ENCODE results near the gene CAMK1D.

Gene CAMK1D

GRCh38 chr10:12594448-12594944 lies 245.1 kb downstream of the CAMK1D start:
- peak overlapping the region; percentile 14; the same call in 1 of the 2 replicates for H3K4me2 ChIP-seq (ENCODE audit: insufficient read depth, low read length)
- peak overlapping the region; percentile 94 for H3K27ac ChIP-seq (ENCODE audit: low read length)
- ATAC-seq (ENCODE audit: insufficient read depth, low read depth) (peak; percentile 78), DNase-seq (peak; percentile 78)
- H3K36me3 ChIP-seq (ENCODE audit: insufficient read depth, low read length): no peaks in the 10 kb centered on the region
- TF ChIP-seq EZH2 (IDR thresholded peaks at IDR 0.05; ENCODE audit: borderline replicate concordance, low read depth, low read length, severe bottlenecking): no peak
- no peak for TF ChIP-seq CTCF (IDR thresholded peaks at IDR 0.05; ENCODE audit: borderline replicate concordance, extremely low read depth, low read length, poor library complexity, severe bottlenecking)
- peaks cover 3% of the 10 kb centered on the region; the same call in 1 of the 2 replicates for H3K79me2 ChIP-seq (ENCODE audit: insufficient read depth, low read length)
- H3K27me3 ChIP-seq (ENCODE audit: insufficient read depth, low read length, poor library complexity): no peaks in the 10 kb centered on the region
- H3K4me1 ChIP-seq (ENCODE audit: insufficient read depth, low read length): peaks cover 90% of the 10 kb centered on the region
- peaks cover 7% of the 10 kb centered on the region for H3K9me3 ChIP-seq (ENCODE audit: insufficient read depth, low read length, severe bottlenecking)
- no peaks in the 10 kb centered on the region for H4K20me1 ChIP-seq (ENCODE audit: insufficient read depth, low read length)
- H3K9ac ChIP-seq (ENCODE audit: low read depth, low read length): peak overlapping the region; percentile 43
- H3K4me3 ChIP-seq (ENCODE audit: low read depth in 1 of 2, low read length in 2 of 2): no peak overlapping the region
- H2AFZ ChIP-seq (ENCODE audit: low read depth, low read length): peak overlapping the region; percentile 69

- Histone ChIP-seq H3K36me3 (ENCODE audit: insufficient read depth, low read length) (no peaks in the 10 kb centered on the region), H3K79me2 (ENCODE audit: insufficient read depth, low read length) (no peaks in the 10 kb centered on the region; the same call in 1 of the 2 replicates), H3K9ac (ENCODE audit: low read depth, low read length) (peak overlapping the region; percentile 11; the same call in 1 of the 2 replicates), H3K4me2 (ENCODE audit: insufficient read depth, low read length) (no peak overlapping the region), H4K20me1 (ENCODE audit: insufficient read depth, low read length) (no peaks in the 10 kb centered on the region), H3K4me3 (ENCODE audit: low read depth in 1 of 2, low read length in 2 of 2) (no peak overlapping the region), H3K9me3 (ENCODE audit: insufficient read depth, low read length, severe bottlenecking) (peaks cover 7% of the 10 kb centered on the region), H3K27me3 (ENCODE audit: insufficient read depth, low read length, poor library complexity) (no peaks in the 10 kb centered on the region), H2AFZ (ENCODE audit: low read depth, low read length) (no peak overlapping the region), H3K4me1 (ENCODE audit: insufficient read depth, low read length) (peaks cover 74% of the 10 kb centered on the region), H3K27ac (ENCODE audit: low read length) (peak overlapping the region; percentile 94)
- ATAC-seq (ENCODE audit: insufficient read depth, low read depth): no peak
- no peak for DNase-seq
- no peak for TF ChIP-seq CTCF (IDR thresholded peaks at IDR 0.05; ENCODE audit: borderline replicate concordance, extremely low read depth, low read length, poor library complexity, severe bottlenecking)
- no peak for TF ChIP-seq EZH2 (IDR thresholded peaks at IDR 0.05; ENCODE audit: borderline replicate concordance, low read depth, low read length, severe bottlenecking)
Measured at GRCh38 chr10:12595936-12596576, 246.7 kb downstream of the CAMK1D start.

GRCh38 chr10:12597176-12597575 lies 247.8 kb downstream of the CAMK1D start:
- no peak for ATAC-seq (ENCODE audit: insufficient read depth, low read depth)
- H3K27me3 ChIP-seq (ENCODE audit: insufficient read depth, low read length, poor library complexity): no peaks in the 10 kb centered on the region
- peaks cover 7% of the 10 kb centered on the region for H3K9me3 ChIP-seq (ENCODE audit: insufficient read depth, low read length, severe bottlenecking)
- peak overlapping the region; percentile 94 for H3K27ac ChIP-seq (ENCODE audit: low read length)
- H3K79me2 ChIP-seq (ENCODE audit: insufficient read depth, low read length): no peaks in the 10 kb centered on the region; the same call in 1 of the 2 replicates
- no peak overlapping the region for H3K4me3 ChIP-seq (ENCODE audit: low read depth in 1 of 2, low read length in 2 of 2)
- DNase-seq: no peak
- no peaks in the 10 kb centered on the region for H3K36me3 ChIP-seq (ENCODE audit: insufficient read depth, low read length)
- no peak overlapping the region for H2AFZ ChIP-seq (ENCODE audit: low read depth, low read length)
- no peak overlapping the region for H3K4me2 ChIP-seq (ENCODE audit: insufficient read depth, low read length)
- no peaks in the 10 kb centered on the region for H4K20me1 ChIP-seq (ENCODE audit: insufficient read depth, low read length)
- no peak overlapping the region for H3K9ac ChIP-seq (ENCODE audit: low read depth, low read length)
- H3K4me1 ChIP-seq (ENCODE audit: insufficient read depth, low read length): peaks cover 64% of the 10 kb centered on the region
- TF ChIP-seq CTCF (IDR thresholded peaks at IDR 0.05; ENCODE audit: borderline replicate concordance, extremely low read depth, low read length, poor library complexity, severe bottlenecking): no peak
- no peak for TF ChIP-seq EZH2 (IDR thresholded peaks at IDR 0.05; ENCODE audit: borderline replicate concordance, low read depth, low read length, severe bottlenecking)

Measured in DND-41 (cell line).